Measurements from ENCODE around the gene CYSRT1.

CYSRT1 gene

DNA sequence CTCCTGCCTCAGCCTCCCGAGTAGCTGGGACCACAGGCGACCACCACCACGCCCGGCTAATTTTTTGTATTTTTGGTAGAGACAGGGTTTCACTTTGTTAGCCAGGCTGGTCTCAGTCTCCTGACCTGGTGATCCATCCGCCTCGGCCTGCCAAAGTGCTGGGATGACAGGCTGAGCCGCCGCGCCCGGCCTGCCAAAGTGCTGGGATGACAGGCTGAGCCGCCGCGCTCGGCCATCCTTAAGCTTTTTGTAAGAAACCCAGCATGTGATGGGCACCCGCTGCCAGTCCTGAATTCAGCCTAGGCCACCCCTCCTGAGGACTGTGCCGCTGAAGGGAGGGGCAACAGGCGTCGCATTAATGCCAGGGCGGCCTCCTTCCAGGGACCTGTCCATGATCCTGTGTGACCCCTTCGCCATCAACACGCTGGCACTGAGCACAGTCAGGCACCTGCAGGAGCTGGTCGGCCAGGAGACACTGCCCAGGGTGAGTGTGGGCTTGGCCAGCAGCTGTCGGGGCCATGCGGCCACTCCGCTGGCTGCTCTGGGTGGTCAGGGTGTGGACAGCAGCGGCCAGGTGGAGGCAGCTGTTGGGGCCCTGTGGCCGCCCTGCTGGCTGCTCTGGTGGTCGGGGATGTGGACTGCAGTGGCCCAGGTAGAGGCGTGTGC, 40.7 kb downstream of the CYSRT1 start:
- H3K23ac ChIP-seq (ENCODE audit: low read length), result no peak overlapping the region
- DNase-seq, result no peak
- no peaks in the 10 kb centered on the region for H3K4me1 ChIP-seq (ENCODE audit: control insufficient read depth in 1 of 2, insufficient read depth in 2 of 2, low read length in 2 of 2)
- H3K4me3 ChIP-seq (ENCODE audit: low read depth, low read length), result no peak overlapping the region
- no peak overlapping the region for H3K4ac ChIP-seq (ENCODE audit: low read depth, low read length)
- no peak overlapping the region for H2BK12ac ChIP-seq (ENCODE audit: low read length)
- H3K27ac ChIP-seq (ENCODE audit: low read depth, low read length), result no peak overlapping the region
- peaks cover 61 to 63% of the 10 kb centered on the region in 2 experiments for H3K36me3 ChIP-seq (ENCODE audit: control insufficient read depth in 1 of 2, insufficient read depth in 2 of 2, low read length in 2 of 2)
- no peak overlapping the region for H3K9ac ChIP-seq (ENCODE audit: low read length)
- no peaks in the 10 kb centered on the region for H3K79me2 ChIP-seq (ENCODE audit: control insufficient read depth, insufficient read depth, low read length, poor library complexity)
- no CpG with 5 or more reads among the region's 29 CpGs for WGBS (ENCODE audit: extremely low coverage, insufficient coverage, insufficient read length)
- no peak overlapping the region for H3K4me2 ChIP-seq (ENCODE audit: low read length)
- peak overlapping the region; percentile 39 for H4K12ac ChIP-seq (ENCODE audit: low read depth, low read length)
- no peak overlapping the region for H4K8ac ChIP-seq (ENCODE audit: low read depth, low read length)
- H2AFZ ChIP-seq (ENCODE audit: insufficient read depth, low read length, poor library complexity), result no peak overlapping the region
- H3K27me3 ChIP-seq (ENCODE audit: insufficient read depth, low read length), result no peaks in the 10 kb centered on the region
- H4K91ac ChIP-seq (ENCODE audit: low read depth, low read length), result no peak overlapping the region
- H3K18ac ChIP-seq (ENCODE audit: low read length), result no peak overlapping the region
- H2BK5ac ChIP-seq (ENCODE audit: low read depth, low read length, poor library complexity), result no peak overlapping the region
- H2AK5ac ChIP-seq (ENCODE audit: low read length), result no peak overlapping the region
- H3K79me1 ChIP-seq (ENCODE audit: low read length), result no peaks in the 10 kb centered on the region
- H3K14ac ChIP-seq (ENCODE audit: low read length), result no peak overlapping the region
- H2BK120ac ChIP-seq (ENCODE audit: insufficient read depth, low read length, poor library complexity), result no peak overlapping the region
- no peaks in the 10 kb centered on the region for H3K9me3 ChIP-seq (ENCODE audit: insufficient read depth, low read depth, low read length)

DNA sequence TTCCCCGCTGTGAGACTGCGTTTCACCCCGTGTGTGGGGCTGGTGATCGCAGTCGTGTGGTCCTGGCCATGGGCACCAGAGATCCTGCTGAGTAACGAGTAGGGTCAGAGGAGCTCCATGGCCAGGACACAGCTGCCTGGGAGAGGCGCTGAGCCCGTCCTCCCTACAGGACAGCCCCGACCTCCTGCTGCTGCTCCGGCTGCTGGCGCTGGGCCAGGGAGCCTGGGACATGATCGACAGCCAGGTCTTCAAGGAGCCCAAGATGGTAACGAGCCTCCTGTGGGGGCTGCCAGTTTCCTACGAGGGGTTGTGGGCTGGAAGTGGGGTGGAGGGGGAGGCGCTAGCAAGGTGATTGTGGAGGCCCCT, 41.2 kb downstream of the CYSRT1 start:
- Histone ChIP-seq H3K4me1 (ENCODE audit: control insufficient read depth in 1 of 2, insufficient read depth in 2 of 2, low read length in 2 of 2) (no peaks in the 10 kb centered on the region), H2BK120ac (ENCODE audit: insufficient read depth, low read length, poor library complexity) (no peak overlapping the region), H3K36me3 (ENCODE audit: control insufficient read depth in 1 of 2, insufficient read depth in 2 of 2, low read length in 2 of 2) (peaks cover 66 to 69% of the 10 kb centered on the region in 2 experiments), H3K18ac (ENCODE audit: low read length) (no peak overlapping the region), H3K79me1 (ENCODE audit: low read length) (no peaks in the 10 kb centered on the region), H3K4me2 (ENCODE audit: low read length) (no peak overlapping the region), H3K27ac (ENCODE audit: low read depth, low read length) (no peak overlapping the region), H3K4me3 (ENCODE audit: low read depth, low read length) (no peak overlapping the region), H2BK5ac (ENCODE audit: low read depth, low read length, poor library complexity) (no peak overlapping the region), H4K12ac (ENCODE audit: low read depth, low read length) (no peak overlapping the region), H3K4ac (ENCODE audit: low read depth, low read length) (no peak overlapping the region), H3K27me3 (ENCODE audit: insufficient read depth, low read length) (no peaks in the 10 kb centered on the region), H3K14ac (ENCODE audit: low read length) (no peak overlapping the region), H2BK12ac (ENCODE audit: low read length) (no peak overlapping the region), H2AFZ (ENCODE audit: insufficient read depth, low read length, poor library complexity) (no peak overlapping the region), H4K91ac (ENCODE audit: low read depth, low read length) (no peak overlapping the region), H3K79me2 (ENCODE audit: control insufficient read depth, insufficient read depth, low read length, poor library complexity) (no peaks in the 10 kb centered on the region), H3K23ac (ENCODE audit: low read length) (no peak overlapping the region), H3K9me3 (ENCODE audit: insufficient read depth, low read depth, low read length) (no peaks in the 10 kb centered on the region), H3K9ac (ENCODE audit: low read length) (no peak overlapping the region), H4K8ac (ENCODE audit: low read depth, low read length) (no peak overlapping the region), H2AK5ac (ENCODE audit: low read length) (no peak overlapping the region)
- DNase-seq, result no peak
- no CpG with 5 or more reads among the region's 15 CpGs for WGBS (ENCODE audit: extremely low coverage, insufficient coverage, insufficient read length)

DNA sequence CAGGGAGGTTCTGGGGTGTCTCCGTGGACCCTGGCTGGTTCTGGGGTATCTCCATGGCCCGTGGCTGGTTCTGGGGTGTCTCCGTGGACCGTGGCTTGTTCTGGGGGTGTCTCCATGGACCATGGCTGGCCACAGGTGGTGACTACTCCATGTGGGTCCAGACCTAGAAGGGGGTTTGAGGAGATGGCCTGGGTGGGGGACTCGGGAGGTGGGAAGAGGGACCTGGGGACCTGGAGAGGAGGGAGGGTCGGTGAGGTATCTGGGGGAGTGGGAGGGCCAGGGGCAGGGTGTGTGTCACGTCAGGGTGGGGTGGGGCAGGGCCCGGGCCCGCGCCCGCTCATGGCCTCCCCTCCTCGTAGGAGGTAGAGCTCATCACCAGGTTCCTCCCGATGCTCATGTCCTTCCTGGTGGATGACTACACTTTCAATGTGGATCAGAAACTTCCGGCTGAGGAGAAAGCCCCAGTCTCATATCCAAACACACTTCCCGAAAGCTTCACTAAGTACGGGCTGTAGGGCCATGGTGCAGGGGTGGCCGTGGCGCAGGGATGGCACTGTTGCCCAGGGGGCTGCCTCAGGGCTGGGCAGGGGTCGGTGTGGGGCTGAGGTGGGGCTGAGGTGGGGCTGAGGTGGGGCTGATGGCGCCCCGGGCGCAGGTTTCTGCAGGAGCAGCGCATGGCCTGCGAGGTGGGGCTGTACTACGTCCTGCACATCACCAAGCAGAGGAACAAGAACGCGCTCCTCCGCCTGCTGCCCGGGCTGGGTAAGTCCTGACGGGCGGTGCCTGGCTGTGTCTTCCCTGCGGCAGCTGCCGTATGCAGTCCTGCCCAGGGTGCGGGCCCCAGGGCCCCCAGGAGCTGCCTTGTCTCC, 41.8 kb downstream of the CYSRT1 start:
- Histone ChIP-seq H4K8ac (ENCODE audit: low read depth, low read length) (no peak overlapping the region), H2BK120ac (ENCODE audit: insufficient read depth, low read length, poor library complexity) (no peak overlapping the region), H2BK12ac (ENCODE audit: low read length) (no peak overlapping the region), H3K36me3 (ENCODE audit: control insufficient read depth in 1 of 2, insufficient read depth in 2 of 2, low read length in 2 of 2) (peaks cover 70 to 74% of the 10 kb centered on the region in 2 experiments), H3K4me1 (ENCODE audit: control insufficient read depth in 1 of 2, insufficient read depth in 2 of 2, low read length in 2 of 2) (no peaks in the 10 kb centered on the region), H3K18ac (ENCODE audit: low read length) (no peak overlapping the region), H2BK5ac (ENCODE audit: low read depth, low read length, poor library complexity) (no peak overlapping the region), H3K4me2 (ENCODE audit: low read length) (no peak overlapping the region), H3K9me3 (ENCODE audit: insufficient read depth, low read depth, low read length) (no peaks in the 10 kb centered on the region), H3K27me3 (ENCODE audit: insufficient read depth, low read length) (no peaks in the 10 kb centered on the region), H3K79me2 (ENCODE audit: control insufficient read depth, insufficient read depth, low read length, poor library complexity) (no peaks in the 10 kb centered on the region), H3K4ac (ENCODE audit: low read depth, low read length) (no peak overlapping the region), H3K79me1 (ENCODE audit: low read length) (no peaks in the 10 kb centered on the region), H4K12ac (ENCODE audit: low read depth, low read length) (no peak overlapping the region), H3K14ac (ENCODE audit: low read length) (no peak overlapping the region), H2AFZ (ENCODE audit: insufficient read depth, low read length, poor library complexity) (no peak overlapping the region), H3K4me3 (ENCODE audit: low read depth, low read length) (no peak overlapping the region), H3K23ac (ENCODE audit: low read length) (no peak overlapping the region), H3K9ac (ENCODE audit: low read length) (no peak overlapping the region), H4K91ac (ENCODE audit: low read depth, low read length) (no peak overlapping the region), H3K27ac (ENCODE audit: low read depth, low read length) (no peak overlapping the region), H2AK5ac (ENCODE audit: low read length) (no peak overlapping the region)
- no CpG with 5 or more reads among the region's 34 CpGs for WGBS (ENCODE audit: extremely low coverage, insufficient coverage, insufficient read length)
- DNase-seq, result no peak

DNA sequence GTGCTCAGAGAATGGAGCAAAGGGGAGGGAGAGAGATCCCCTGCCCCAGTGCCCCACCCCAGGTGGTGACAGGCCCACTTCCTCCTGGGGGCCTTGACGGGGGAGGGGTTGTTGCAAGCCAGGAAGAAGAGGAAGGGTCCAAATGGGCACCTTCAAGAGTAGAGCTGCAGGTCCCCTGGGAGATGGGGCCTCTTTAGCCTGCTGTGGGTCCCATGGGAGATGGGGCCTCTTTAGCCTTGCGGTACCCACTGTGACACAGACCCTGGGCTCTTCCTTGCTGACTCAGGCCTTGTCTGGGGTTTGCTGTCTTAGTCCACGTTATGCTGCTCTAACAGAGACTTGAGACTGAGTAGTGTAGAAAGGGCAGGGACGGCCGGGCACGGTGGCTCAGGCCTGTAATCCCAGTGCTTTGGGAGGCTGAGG, 43.0 kb downstream of the CYSRT1 start:
- H3K14ac ChIP-seq (ENCODE audit: low read length), result no peak overlapping the region
- no peaks in the 10 kb centered on the region for H3K79me2 ChIP-seq (ENCODE audit: control insufficient read depth, insufficient read depth, low read length, poor library complexity)
- no peak overlapping the region for H3K4me2 ChIP-seq (ENCODE audit: low read length)
- no peaks in the 10 kb centered on the region for H3K79me1 ChIP-seq (ENCODE audit: low read length)
- WGBS (ENCODE audit: extremely low coverage, insufficient coverage, insufficient read length), result no CpG with 5 or more reads among the region's 6 CpGs
- H2AK5ac ChIP-seq (ENCODE audit: low read length), result no peak overlapping the region
- H3K27me3 ChIP-seq (ENCODE audit: insufficient read depth, low read length), result no peaks in the 10 kb centered on the region
- H3K36me3 ChIP-seq (ENCODE audit: control insufficient read depth in 1 of 2, insufficient read depth in 2 of 2, low read length in 2 of 2), result peaks cover 80 to 83% of the 10 kb centered on the region in 2 experiments
- H3K4ac ChIP-seq (ENCODE audit: low read depth, low read length), result no peak overlapping the region
- no peak overlapping the region for H3K9ac ChIP-seq (ENCODE audit: low read length)
- H4K8ac ChIP-seq (ENCODE audit: low read depth, low read length), result no peak overlapping the region
- no peak overlapping the region for H3K23ac ChIP-seq (ENCODE audit: low read length)
- no peak overlapping the region for H3K18ac ChIP-seq (ENCODE audit: low read length)
- H2BK120ac ChIP-seq (ENCODE audit: insufficient read depth, low read length, poor library complexity), result no peak overlapping the region
- no peak overlapping the region for H4K12ac ChIP-seq (ENCODE audit: low read depth, low read length)
- no peak overlapping the region for H2BK12ac ChIP-seq (ENCODE audit: low read length)
- no peak overlapping the region for H2AFZ ChIP-seq (ENCODE audit: insufficient read depth, low read length, poor library complexity)
- no peak overlapping the region for H3K4me3 ChIP-seq (ENCODE audit: low read depth, low read length)
- no peaks in the 10 kb centered on the region for H3K9me3 ChIP-seq (ENCODE audit: insufficient read depth, low read depth, low read length)
- H4K91ac ChIP-seq (ENCODE audit: low read depth, low read length), result no peak overlapping the region
- no peak for DNase-seq
- no peak overlapping the region for H3K27ac ChIP-seq (ENCODE audit: low read depth, low read length)
- H2BK5ac ChIP-seq (ENCODE audit: low read depth, low read length, poor library complexity), result no peak overlapping the region
- no peaks in the 10 kb centered on the region for H3K4me1 ChIP-seq (ENCODE audit: control insufficient read depth in 1 of 2, insufficient read depth in 2 of 2, low read length in 2 of 2)
